Peyer's patch (tissue), 4 donors: Measurements from ENCODE around the gene SYDE1.

Experiments
- CTCF ChIP-seq, 6 experiments: fragments of 450-650 bp in 4 of 6; fragments of 200-600 bp in 2 of 6; sonication (generic) in 1 of 6; IDR thresholded peaks; one replicate each; pipeline ENCODE4 v1.5.1; 2017 to 2019; ENCODE audit warnings: antibody characterized with exemption in 6 of 6, mild to moderate bottlenecking in 3 of 6, moderate library complexity in 1 of 6
- POLR2A ChIP-seq, 2 donors: fragments of 450-650 bp; IDR thresholded peaks; one replicate each; pipeline ENCODE4 v1.5.1; 2017; ENCODE audit warnings: antibody characterized with exemption in 2 of 2, mild to moderate bottlenecking in 2 of 2, moderate library complexity in 2 of 2

DNA sequence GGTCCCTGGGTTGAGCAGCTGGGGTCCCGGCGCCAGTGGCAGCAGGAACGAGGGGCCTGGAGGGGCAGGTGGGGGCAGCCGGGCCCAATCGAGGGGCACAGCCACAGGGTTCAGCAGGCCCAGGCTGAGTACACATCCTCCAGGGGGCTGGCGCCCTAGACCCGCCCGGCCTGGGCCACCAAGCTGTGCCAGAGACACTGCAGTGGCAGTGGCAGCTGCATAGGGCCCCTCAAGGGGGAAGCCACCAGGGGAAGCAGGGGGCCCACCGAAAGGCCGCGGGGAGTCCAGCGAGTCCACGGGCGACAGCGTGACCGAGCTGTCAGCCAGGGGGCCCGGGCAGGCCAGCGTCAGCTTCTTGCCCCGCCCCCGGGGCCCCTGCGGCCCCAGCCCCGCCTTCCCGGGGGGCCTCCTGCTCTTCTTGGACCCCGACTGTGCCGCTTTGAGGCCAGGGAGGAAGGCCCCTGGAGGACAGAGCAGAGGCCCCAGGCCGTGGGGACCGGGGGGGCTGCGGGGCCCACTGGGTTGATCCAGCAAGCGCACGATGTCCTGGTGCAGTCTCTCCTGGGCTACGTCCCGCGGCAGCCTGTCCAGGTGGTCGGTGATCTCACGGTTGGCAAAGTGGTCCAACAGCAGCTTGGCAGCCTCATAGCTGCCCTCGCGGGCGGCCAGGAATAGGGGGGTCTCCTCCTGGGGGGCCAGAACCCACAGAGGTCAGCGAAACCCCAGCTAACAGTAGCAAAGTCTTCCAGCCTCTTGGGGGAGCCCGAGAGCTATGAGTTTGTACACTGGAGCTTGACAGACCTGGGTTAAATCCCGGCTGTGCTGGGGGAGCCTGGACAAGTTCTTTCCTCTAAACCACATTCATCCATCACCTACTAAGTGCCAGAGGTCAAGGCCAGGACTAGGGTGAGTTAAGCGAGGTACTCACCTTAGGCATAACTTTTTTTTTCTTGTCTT, 54.1 kb downstream of the SYDE1 start:
- TF ChIP-seq CTCF (IDR thresholded peaks at IDR 0.05), result peak in 4 of 6 experiments; percentile 14 to 37 (median 24)
- no peak for TF ChIP-seq POLR2A (IDR thresholded peaks at IDR 0.05)
